ENCODE results near the gene ALDH9A1. TPM values are rescaled to one million over a fixed set of nuclear protein-coding genes. Genes with fewer than 3 reads are reported as not detected.
"Not testable (repeated sequence)": the region's sequence is repeated elsewhere in the genome, so short reads cannot be mapped to it uniquely, and the experiment has no call there.

ALDH9A1 gene
- total and polyA plus RNA-seq, 2 donors (not counting 3 experiments of a cell fraction or from before 2014, with no cell fraction given) = 25.5 to 47.4 TPM

DNA sequence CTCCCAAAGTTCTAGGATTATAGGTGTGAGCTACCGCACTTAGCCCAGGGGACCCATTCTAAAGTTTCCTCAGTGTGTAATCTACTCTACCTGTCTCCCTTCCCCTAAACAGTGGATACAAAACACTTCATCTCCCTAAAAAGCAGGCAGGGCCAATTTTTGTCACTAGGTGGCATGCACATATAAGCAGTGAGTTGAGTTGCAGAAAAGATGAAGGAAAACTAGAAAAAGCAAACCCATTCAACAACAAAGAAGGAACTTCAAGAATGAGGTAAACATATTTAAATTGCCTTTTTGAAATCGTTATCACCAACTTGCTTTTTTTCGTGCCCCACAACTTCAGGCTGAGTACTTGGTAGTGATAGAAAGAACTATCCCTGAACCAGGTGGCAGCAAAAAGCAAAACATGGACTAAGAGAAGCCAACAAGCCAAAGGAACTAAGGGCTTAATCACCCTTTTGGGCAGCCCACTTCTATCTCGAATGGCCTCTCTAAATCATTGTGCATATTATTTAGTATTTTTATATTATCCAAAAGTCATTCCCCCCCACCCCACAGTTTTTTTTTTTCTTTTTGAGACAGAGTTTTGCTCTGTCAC is 19.7 kb upstream of the ALDH9A1 start:
- H2AFZ ChIP-seq (ENCODE audit: low read depth, low read length) = no peak overlapping the region
- no peak overlapping the region for H3K9ac ChIP-seq (replicated peaks; ENCODE audit: extremely low read depth, insufficient read depth, low read length)
- ChIA-PET POLR2A (no interaction called here), CTCF (interaction anchor here (0.7 to 1.6 kb wide), 4 partner anchors 153 to 761 kb away, joined by 4 to 6 read pairs (median 6); no protein-coding TSS in a partner anchor)
- no peaks in the 10 kb centered on the region for H3K9me3 ChIP-seq (replicated peaks; ENCODE audit: control insufficient read depth, insufficient read depth, low read length)
- H3K36me3 ChIP-seq (ENCODE audit: control insufficient read depth in 2 of 2, extremely low read depth in 1 of 2, insufficient read depth in 2 of 2, low read length in 2 of 2) = no peaks in the 10 kb centered on the region
- H3K27ac ChIP-seq (ENCODE audit: insufficient read depth, low read depth, low read length) = no peak overlapping the region
- no peaks in the 10 kb centered on the region for H3K79me2 ChIP-seq (ENCODE audit: control insufficient read depth, insufficient read depth, low read length)
- H3K27me3 ChIP-seq (ENCODE audit: control insufficient read depth in 2 of 2, insufficient read depth in 2 of 2, low read length in 2 of 2) = no peaks in the 10 kb centered on the region
- intact Hi-C loops (cut with micrococcal nuclease) (loop anchor here (1.0 kb wide), 5 partner anchors 110 to 447 kb away; no protein-coding TSS in a partner anchor), dilution Hi-C loops (cut with MboI; ENCODE audit: extremely low pct_ligation_motif_present, low sequenced_read_pairs) (no loop called here)
- H3K4me2 ChIP-seq (ENCODE audit: insufficient read depth, low read length) = no peak overlapping the region
- H3K4me1 ChIP-seq (ENCODE audit: control insufficient read depth, extremely low read depth, insufficient read depth, low read length) = no peaks in the 10 kb centered on the region
- no peak for TF ChIP-seq GATA2 (IDR thresholded peaks at IDR 0.05; ENCODE audit: insufficient read depth, insufficient read length, low read depth, low read length)
- peak; percentile 52 to 70 for TF ChIP-seq CTCF (IDR thresholded peaks at IDR 0.05; ENCODE audit: extremely low read depth in 1 of 2, insufficient read depth in 1 of 2, low read depth in 1 of 2, low read length in 2 of 2)
- no peak for TF ChIP-seq JUN (IDR thresholded peaks at IDR 0.05; ENCODE audit: borderline replicate concordance, insufficient read depth, insufficient read length, low read depth)
- FAIRE-seq (peak; percentile 40), DNase-seq (ENCODE audit: low read depth, low spot score) (peak; percentile 68)
- H3K9me1 ChIP-seq (replicated peaks; ENCODE audit: control insufficient read depth, extremely low read depth, insufficient read depth, low read length) = no peaks in the 10 kb centered on the region
- H3K4me3 ChIP-seq (replicated peaks in 1 of 3; ENCODE audit: insufficient read depth in 1 of 3, low read depth in 1 of 3, low read length in 3 of 3) = no peak overlapping the region
- BruUV-seq (replicated peaks) = no TSS peak
- no peaks in the 10 kb centered on the region for H4K20me1 ChIP-seq (replicated peaks; ENCODE audit: control insufficient read depth, extremely low read depth, insufficient read depth, low read length)

GRCh38 chr1:165716265-165717051 is 18.1 kb upstream of the ALDH9A1 start:
- H3K9me1 ChIP-seq (replicated peaks; ENCODE audit: control insufficient read depth, extremely low read depth, insufficient read depth, low read length); H3K4me1 ChIP-seq (ENCODE audit: control insufficient read depth, extremely low read depth, insufficient read depth, low read length); H2AFZ ChIP-seq (ENCODE audit: low read depth, low read length); H3K36me3 ChIP-seq (ENCODE audit: control insufficient read depth in 2 of 2, extremely low read depth in 1 of 2, insufficient read depth in 2 of 2, low read length in 2 of 2); H3K27ac ChIP-seq (ENCODE audit: insufficient read depth, low read depth, low read length); H3K4me3 ChIP-seq (replicated peaks in 1 of 3; ENCODE audit: insufficient read depth in 1 of 3, low read depth in 1 of 3, low read length in 3 of 3); H3K9ac ChIP-seq (replicated peaks; ENCODE audit: extremely low read depth, insufficient read depth, low read length); H4K20me1 ChIP-seq (replicated peaks; ENCODE audit: control insufficient read depth, extremely low read depth, insufficient read depth, low read length); H3K4me2 ChIP-seq (ENCODE audit: insufficient read depth, low read length); intact Hi-C loops (cut with micrococcal nuclease); BruUV-seq (replicated peaks); POLR2A ChIA-PET; H3K27me3 ChIP-seq (ENCODE audit: control insufficient read depth in 2 of 2, insufficient read depth in 2 of 2, low read length in 2 of 2); H3K9me3 ChIP-seq (replicated peaks; ENCODE audit: control insufficient read depth, insufficient read depth, low read length); FAIRE-seq; dilution Hi-C loops (cut with MboI; ENCODE audit: extremely low pct_ligation_motif_present, low sequenced_read_pairs); DNase-seq (ENCODE audit: low read depth, low spot score); H3K79me2 ChIP-seq (ENCODE audit: control insufficient read depth, insufficient read depth, low read length): not testable (repeated sequence)
- CTCF ChIA-PET = interaction anchor here (0.6 kb wide), 1 partner anchor 198 kb away, joined by 3 read pairs; no protein-coding TSS in a partner anchor

Measured in endothelial cell of umbilical vein (primary cell).